ENCODE results near the gene TEX29.

The TEX29 gene

DNA sequence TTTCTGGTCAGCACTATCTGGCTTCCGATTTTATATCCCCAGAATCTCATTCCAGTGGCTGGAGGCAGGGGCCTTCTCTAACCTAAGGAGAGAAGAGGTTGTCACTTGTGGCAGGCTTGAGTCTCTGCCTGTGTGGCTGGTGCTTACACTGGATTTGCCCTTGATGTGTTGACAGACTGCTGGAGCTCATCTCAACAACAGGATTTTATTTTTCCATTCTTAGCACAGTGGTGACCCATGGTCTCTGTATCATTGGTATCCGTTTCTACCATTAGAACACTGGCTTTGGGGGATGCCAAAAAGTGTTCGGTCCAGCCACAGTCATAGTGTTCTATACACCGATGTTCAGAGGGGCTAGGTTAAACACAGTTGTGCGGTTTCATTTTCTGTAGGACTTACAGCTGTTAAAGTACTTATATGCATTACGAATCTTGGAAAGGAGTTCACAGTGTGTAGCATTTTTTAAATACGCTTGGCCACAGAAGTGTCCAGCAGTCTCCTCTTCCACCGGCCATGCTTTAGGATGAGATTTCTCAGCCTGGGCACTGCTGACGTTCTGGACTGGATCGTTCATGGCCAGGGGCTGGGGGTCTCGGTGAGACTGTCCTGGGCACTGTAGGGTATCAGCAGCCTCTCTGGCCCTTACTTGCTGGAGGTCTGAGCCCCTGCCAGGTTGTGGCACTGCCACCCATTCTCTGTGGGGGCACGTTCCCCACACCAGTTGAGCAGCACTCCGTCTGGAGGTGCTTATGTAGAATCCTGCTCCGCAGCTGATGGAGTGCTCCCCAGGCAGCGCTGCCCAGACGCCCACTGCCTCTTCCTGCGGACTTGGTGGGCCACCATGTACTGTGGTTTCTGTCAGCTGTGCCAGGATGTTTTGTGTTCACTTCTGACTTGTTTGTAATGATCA lies 41.4 kb upstream of the TEX29 start:
- DNase-seq (no peak), ATAC-seq (ENCODE audit: insufficient read depth, low read depth) (no peak)
- no peak for TF ChIP-seq EZH2 (IDR thresholded peaks at IDR 0.05; ENCODE audit: borderline replicate concordance, low read depth, low read length, severe bottlenecking)
- TF ChIP-seq, protein P1, sequence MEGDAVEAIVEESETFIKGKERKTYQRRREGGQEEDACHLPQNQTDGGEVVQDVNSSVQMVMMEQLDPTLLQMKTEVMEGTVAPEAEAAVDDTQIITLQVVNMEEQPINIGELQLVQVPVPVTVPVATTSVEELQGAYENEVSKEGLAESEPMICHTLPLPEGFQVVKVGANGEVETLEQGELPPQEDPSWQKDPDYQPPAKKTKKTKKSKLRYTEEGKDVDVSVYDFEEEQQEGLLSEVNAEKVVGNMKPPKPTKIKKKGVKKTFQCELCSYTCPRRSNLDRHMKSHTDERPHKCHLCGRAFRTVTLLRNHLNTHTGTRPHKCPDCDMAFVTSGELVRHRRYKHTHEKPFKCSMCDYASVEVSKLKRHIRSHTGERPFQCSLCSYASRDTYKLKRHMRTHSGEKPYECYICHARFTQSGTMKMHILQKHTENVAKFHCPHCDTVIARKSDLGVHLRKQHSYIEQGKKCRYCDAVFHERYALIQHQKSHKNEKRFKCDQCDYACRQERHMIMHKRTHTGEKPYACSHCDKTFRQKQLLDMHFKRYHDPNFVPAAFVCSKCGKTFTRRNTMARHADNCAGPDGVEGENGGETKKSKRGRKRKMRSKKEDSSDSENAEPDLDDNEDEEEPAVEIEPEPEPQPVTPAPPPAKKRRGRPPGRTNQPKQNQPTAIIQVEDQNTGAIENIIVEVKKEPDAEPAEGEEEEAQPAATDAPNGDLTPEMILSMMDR (IDR thresholded peaks at IDR 0.05; ENCODE audit: borderline replicate concordance, extremely low read depth, low read length, poor library complexity, severe bottlenecking), result no peak
- Histone ChIP-seq H3K36me3 (ENCODE audit: insufficient read depth, low read length) (peaks cover 98% of the 10 kb centered on the region), H3K4me1 (ENCODE audit: insufficient read depth, low read length) (no peaks in the 10 kb centered on the region), H3K79me2 (ENCODE audit: insufficient read depth, low read length) (peaks cover 15% of the 10 kb centered on the region), H3K9ac (ENCODE audit: low read depth, low read length) (no peak overlapping the region), H3K27ac (ENCODE audit: low read length) (no peak overlapping the region), H3K4me3 (ENCODE audit: low read depth in 1 of 2, low read length in 2 of 2) (no peak overlapping the region), H3K9me3 (ENCODE audit: insufficient read depth, low read length, severe bottlenecking) (no peaks in the 10 kb centered on the region), H3K27me3 (ENCODE audit: insufficient read depth, low read length, poor library complexity) (no peaks in the 10 kb centered on the region), H2AFZ (ENCODE audit: low read depth, low read length) (no peak overlapping the region), H4K20me1 (ENCODE audit: insufficient read depth, low read length) (peaks cover 34% of the 10 kb centered on the region), H3K4me2 (ENCODE audit: insufficient read depth, low read length) (no peak overlapping the region)

- H3K9ac ChIP-seq (ENCODE audit: low read depth, low read length), result no peak overlapping the region
- no peak for DNase-seq
- H3K9me3 ChIP-seq (ENCODE audit: insufficient read depth, low read length, severe bottlenecking), result no peaks in the 10 kb centered on the region
- H3K36me3 ChIP-seq (ENCODE audit: insufficient read depth, low read length), result peaks cover 98% of the 10 kb centered on the region
- peaks cover 38% of the 10 kb centered on the region for H4K20me1 ChIP-seq (ENCODE audit: insufficient read depth, low read length)
- H3K27ac ChIP-seq (ENCODE audit: low read length), result no peak overlapping the region
- no peak for TF ChIP-seq EZH2 (IDR thresholded peaks at IDR 0.05; ENCODE audit: borderline replicate concordance, low read depth, low read length, severe bottlenecking)
- TF ChIP-seq, protein P1 (IDR thresholded peaks at IDR 0.05; ENCODE audit: borderline replicate concordance, extremely low read depth, low read length, poor library complexity, severe bottlenecking), result no peak
- no peaks in the 10 kb centered on the region for H3K27me3 ChIP-seq (ENCODE audit: insufficient read depth, low read length, poor library complexity)
- H3K79me2 ChIP-seq (ENCODE audit: insufficient read depth, low read length), result peaks cover 15% of the 10 kb centered on the region
- no peak for ATAC-seq (ENCODE audit: insufficient read depth, low read depth)
- H3K4me3 ChIP-seq (ENCODE audit: low read depth in 1 of 2, low read length in 2 of 2), result no peak overlapping the region
- H3K4me2 ChIP-seq (ENCODE audit: insufficient read depth, low read length), result no peak overlapping the region
- H3K4me1 ChIP-seq (ENCODE audit: insufficient read depth, low read length), result no peaks in the 10 kb centered on the region
- H2AFZ ChIP-seq (ENCODE audit: low read depth, low read length), result no peak overlapping the region
These were observed 40.2 kb upstream of the TEX29 start for GRCh38 chr13:111280226-111280625.

DNA sequence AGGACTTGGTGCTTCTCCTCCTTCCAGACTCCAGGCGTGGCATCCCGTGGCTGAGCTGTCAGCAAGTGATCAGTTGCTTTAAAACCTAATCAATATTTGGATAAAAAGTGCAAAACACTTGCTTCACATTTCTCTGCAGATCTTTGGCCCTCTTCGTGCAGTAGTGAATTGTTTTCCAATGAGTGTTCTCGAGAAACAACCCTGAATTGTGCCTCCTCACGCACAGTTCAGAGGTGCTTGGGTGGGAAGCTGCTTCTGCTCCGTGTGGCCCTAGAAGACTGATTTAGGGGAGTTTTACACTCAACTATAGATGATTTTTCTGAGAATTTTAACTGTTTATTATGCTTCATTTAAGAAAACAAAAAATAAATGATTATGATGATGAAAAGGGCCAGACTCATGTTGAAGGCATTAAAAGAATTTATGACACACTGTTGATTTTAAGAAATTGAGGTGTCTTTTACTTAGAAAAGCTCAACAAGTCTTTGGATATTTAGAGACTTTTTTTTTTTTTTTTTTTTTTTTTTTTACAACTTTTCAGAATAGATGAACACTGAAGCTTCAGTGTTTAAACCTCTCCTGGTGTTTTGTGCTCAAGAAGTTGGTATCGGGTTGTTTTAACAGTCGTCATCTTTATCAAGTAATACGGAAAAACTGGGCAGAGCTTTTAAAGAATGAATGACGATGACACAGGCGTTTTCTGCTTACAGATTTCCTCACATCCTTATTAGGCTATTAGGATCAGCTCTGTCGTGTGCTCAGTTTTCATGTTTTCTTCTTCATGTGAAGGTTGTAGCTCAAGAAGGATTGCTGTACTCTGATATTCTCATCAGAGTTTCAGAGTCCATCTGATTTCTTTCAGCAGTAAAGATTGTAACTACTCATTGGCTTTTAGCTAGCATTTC lies 39.5 kb upstream of the TEX29 start:
- Histone ChIP-seq H3K9me3 (ENCODE audit: insufficient read depth, low read length, severe bottlenecking) (no peaks in the 10 kb centered on the region), H3K4me2 (ENCODE audit: insufficient read depth, low read length) (no peak overlapping the region), H3K79me2 (ENCODE audit: insufficient read depth, low read length) (peaks cover 19% of the 10 kb centered on the region), H3K36me3 (ENCODE audit: insufficient read depth, low read length) (peaks cover 98% of the 10 kb centered on the region), H3K9ac (ENCODE audit: low read depth, low read length) (no peak overlapping the region), H4K20me1 (ENCODE audit: insufficient read depth, low read length) (peaks cover 38% of the 10 kb centered on the region), H3K4me3 (ENCODE audit: low read depth in 1 of 2, low read length in 2 of 2) (no peak overlapping the region), H3K27me3 (ENCODE audit: insufficient read depth, low read length, poor library complexity) (no peaks in the 10 kb centered on the region), H2AFZ (ENCODE audit: low read depth, low read length) (no peak overlapping the region), H3K27ac (ENCODE audit: low read length) (no peak overlapping the region), H3K4me1 (ENCODE audit: insufficient read depth, low read length) (no peaks in the 10 kb centered on the region)
- DNase-seq (no peak), ATAC-seq (ENCODE audit: insufficient read depth, low read depth) (no peak)
- no peak for TF ChIP-seq EZH2 (IDR thresholded peaks at IDR 0.05; ENCODE audit: borderline replicate concordance, low read depth, low read length, severe bottlenecking)
- TF ChIP-seq, protein P1 (IDR thresholded peaks at IDR 0.05; ENCODE audit: borderline replicate concordance, extremely low read depth, low read length, poor library complexity, severe bottlenecking), result no peak
